SK-MEL-5 (cell line): Measurements from ENCODE around the gene PDCD1LG2. TPM values are rescaled to one million over a fixed set of nuclear protein-coding genes. Genes with fewer than 3 reads are reported as not detected.
A peak's percentile ranks its signal among the peaks of the same experiment; 100 is the strongest.
"Not testable (repeated sequence)": the region's sequence is repeated elsewhere in the genome, so short reads cannot be mapped to it uniquely, and the experiment has no call there.

ENCODE experiments used
- DNase-seq: peaks from one replicate; pipeline ENCODE4 v3.0.0-alpha.2; 2016; ENCODE audit warnings: low read depth, low spot score
- in situ Hi-C: cut with HindIII; loops from 2 replicates; pipeline ENCODE4 v1.10.0; 2016; ENCODE audit warnings: low sequenced_read_pairs, high pct_unique_total_duplicates, low pct_unique_long_range_greater_than_20kb
- total RNA-seq: library from RNA; depleted of rRNA; stranded (reverse); fragments of >200 nt; shearing (Covaris generic); gene quantifications from 2 replicates; pipeline ENCODE4 v1.2.3, GENCODE V29; 2014

Gene PDCD1LG2
- total RNA-seq, 1 experiment from 2014 or later, result not detected

GRCh38 chr9:5489630-5490490, 20.5 kb upstream of the PDCD1LG2 start:
- in situ Hi-C loops, result no loop called here
- DNase-seq, result no peak

- no peak for DNase-seq
- in situ Hi-C loops, result no loop called here
These were observed 17.2 kb upstream of the PDCD1LG2 start for GRCh38 chr9:5492965-5493678.

GRCh38 chr9:5493679-5494511, 16.4 kb upstream of the PDCD1LG2 start:
- in situ Hi-C loops, result no loop called here
- no peak for DNase-seq

- DNase-seq, in situ Hi-C loops: not testable (repeated sequence)
These were observed 15.6 kb upstream of the PDCD1LG2 start for GRCh38 chr9:5494765-5495164.

GRCh38 chr9:5499157-5499556, 11.2 kb upstream of the PDCD1LG2 start:
- no peak for DNase-seq
- in situ Hi-C loops, result no loop called here

GRCh38 chr9:5499889-5500398, 10.4 kb upstream of the PDCD1LG2 start:
- peak; percentile 11 for DNase-seq
- in situ Hi-C loops, result no loop called here

- DNase-seq, result no peak
- in situ Hi-C loops, result no loop called here
These were observed 9.7 kb upstream of the PDCD1LG2 start for GRCh38 chr9:5500441-5501235.

- in situ Hi-C loops, result no loop called here
- DNase-seq, result no peak
These were observed 7.8 kb upstream of the PDCD1LG2 start for GRCh38 chr9:5502553-5502952.

- no peak for DNase-seq
- in situ Hi-C loops, result no loop called here
These were observed 758 bp upstream of the PDCD1LG2 start for GRCh38 chr9:5509573-5509972.

GRCh38 chr9:5510989-5511388, 658 bp downstream of the PDCD1LG2 start:
- DNase-seq, result no peak
- in situ Hi-C loops, result no loop called here

- in situ Hi-C loops, result no loop called here
- no peak for DNase-seq
These were observed 1.1 kb downstream of the PDCD1LG2 start for GRCh38 chr9:5511476-5511875.

GRCh38 chr9:5511935-5512580, 1.7 kb downstream of the PDCD1LG2 start:
- in situ Hi-C loops, result no loop called here
- no peak for DNase-seq

- no peak for DNase-seq
- in situ Hi-C loops, result no loop called here
These were observed 2.5 kb downstream of the PDCD1LG2 start for GRCh38 chr9:5512658-5513452.

- no peak for DNase-seq
- in situ Hi-C loops, result no loop called here
These were observed 3.8 kb downstream of the PDCD1LG2 start for GRCh38 chr9:5513966-5514616.

- DNase-seq, result no peak
- in situ Hi-C loops, result no loop called here
These were observed 4.4 kb downstream of the PDCD1LG2 start for GRCh38 chr9:5514617-5515260.
